ENCODE results near the gene NPW.
A peak's percentile ranks its signal among the peaks of the same experiment; 100 is the strongest.
"Not testable (repeated sequence)": the region's sequence is repeated elsewhere in the genome, so short reads cannot be mapped to it uniquely, and the experiment has no call there.

The NPW gene

GRCh38 chr16:2002406-2003230, 17.0 kb upstream of the NPW start:
- no peak for DNase-seq (ENCODE audit: low read depth)

- no peak for DNase-seq (ENCODE audit: low read depth)
These were observed 16.3 kb upstream of the NPW start for GRCh38 chr16:2003231-2003826.

GRCh38 chr16:2003827-2004641, 15.6 kb upstream of the NPW start:
- DNase-seq (ENCODE audit: low read depth) = peak; percentile 74

GRCh38 chr16:2004795-2005517, 14.6 kb upstream of the NPW start:
- DNase-seq (ENCODE audit: low read depth) = no peak

GRCh38 chr16:2005646-2006045, 13.9 kb upstream of the NPW start:
- DNase-seq (ENCODE audit: low read depth) = no peak

GRCh38 chr16:2006317-2006716, 13.3 kb upstream of the NPW start:
- DNase-seq (ENCODE audit: low read depth) = no peak

GRCh38 chr16:2007081-2007836, 12.3 kb upstream of the NPW start:
- no peak for DNase-seq (ENCODE audit: low read depth)

GRCh38 chr16:2008009-2008526, 11.5 kb upstream of the NPW start:
- DNase-seq (ENCODE audit: low read depth) = no peak

GRCh38 chr16:2008631-2009163, 10.9 kb upstream of the NPW start:
- DNase-seq (ENCODE audit: low read depth) = no peak

- no peak for DNase-seq (ENCODE audit: low read depth)
These were observed 10.3 kb upstream of the NPW start for GRCh38 chr16:2009164-2009711.

- DNase-seq (ENCODE audit: low read depth) = no peak
These were observed 9.6 kb upstream of the NPW start, which contains the start of gene ZNF598 for GRCh38 chr16:2009791-2010510. TSS of gene ZNF598 (minus strand) at chr16:2009821.

- DNase-seq (ENCODE audit: low read depth) = not testable (repeated sequence)
These were observed 7.9 kb upstream of the NPW start for GRCh38 chr16:2011726-2012125.

GRCh38 chr16:2013527-2013926, 6.1 kb upstream of the NPW start:
- DNase-seq (ENCODE audit: low read depth) = no peak

GRCh38 chr16:2015117-2015946, 4.3 kb upstream of the NPW start:
- DNase-seq (ENCODE audit: low read depth) = no peak

GRCh38 chr16:2015947-2016208, 3.7 kb upstream of the NPW start:
- no peak for DNase-seq (ENCODE audit: low read depth)

- no peak for DNase-seq (ENCODE audit: low read depth)
These were observed 3.1 kb upstream of the NPW start for GRCh38 chr16:2016407-2016922.

GRCh38 chr16:2019921-2020831, 591 bp downstream of the NPW start:
- no peak for DNase-seq (ENCODE audit: low read depth)

- DNase-seq (ENCODE audit: low read depth) = no peak
These were observed 3.1 kb downstream of the NPW start for GRCh38 chr16:2022723-2023091.

All from stimulated activated CD8-positive, alpha-beta memory T cell treated with anti-CD3 and anti-CD28 coated beads, Interleukin-7, amount 100 ng/mL, for 24 hours (primary cell).